K562 (cell line): ENCODE data around the gene DLST. TPM values are rescaled to one million over a fixed set of nuclear protein-coding genes. Genes with fewer than 3 reads are reported as not detected.

Experiments used
- ATAC-seq: fragments of 200-7000 bp; cut with Tn5 transposase; 3 replicates; pipeline ENCODE4 v1.9.1; 2020; ENCODE audit warnings: moderate library complexity
- BruUV-seq: library from RNA; stranded (reverse); fragments of 400-500 nt; replicated peaks from 2 replicates; lab custom pipeline; 2021; lab: Mats Ljungman, UMichigan
- CTCF ChIA-PET: fragments of 300-600 bp; formaldehyde crosslinking; extraction: SDS; loops from one replicate; lab custom pipeline; 2021; ENCODE audit warnings: low intra/inter-chr PET ratio; lab: Yijun Ruan, JAX
- POLR2A ChIA-PET: fragments of 300-600, 350-650 bp; sonication (Branson Sonifier 250); formaldehyde crosslinking; extraction: SDS; loops from one replicate; lab custom pipeline; 2021; ENCODE audit warnings: antibody characterized with exemption, inconsistent platforms; lab: Yijun Ruan, JAX
- DNase-seq, 4 experiments: peaks; one replicate each; pipeline versions ENCODE4 v3.0.0 to v3.0.0-alpha.2; 2011 to 2018; ENCODE audit warnings: low spot score in 3 of 4, mixed read lengths in 3 of 4; ENCODE audit errors: extremely low read depth in 1 of 4
- FAIRE-seq: peaks from 2 replicates; lab custom pipeline; 2011; peaks lifted over from hg19 to GRCh38; lab: Jason Lieb, UNC
- H2AFZ ChIP-seq: 2 replicates; pipeline ENCODE4 v1.6.0; 2011; ENCODE audit warnings: low read depth, low read length, control low read depth, inconsistent platforms
- H3K27ac ChIP-seq: fragments of 200-600 bp; 3 replicates; pipeline ENCODE4 v1.8.0; 2011; ENCODE audit warnings: low read depth, mild to moderate bottlenecking, control low read depth, inconsistent platforms, low read length, moderate library complexity, mixed read lengths; ENCODE audit errors: extremely low read depth
- H3K27me3 ChIP-seq, 2 experiments: fragments of 300-600 bp in 1 of 2; 2 replicates in 1 of 2; 3 replicates in 1 of 2; pipeline versions ENCODE4 v1.6.0 to v1.8.0; 2011; ENCODE audit warnings: inconsistent platforms in 2 of 2, low read length in 2 of 2, mild to moderate bottlenecking in 1 of 2, mixed read lengths in 1 of 2, moderate library complexity in 1 of 2; ENCODE audit not compliant: control insufficient read depth in 2 of 2, insufficient read depth in 2 of 2
- H3K36me3 ChIP-seq: fragments of 300-600 bp; 3 replicates; pipeline ENCODE4 v1.8.0; 2011; ENCODE audit warnings: mild to moderate bottlenecking, low read length, inconsistent platforms; ENCODE audit not compliant: control insufficient read depth, insufficient read depth
- H3K4me1 ChIP-seq, 2 experiments: fragments of 200-600 bp in 1 of 2; replicated peaks in 1 of 2; 2 replicates in 1 of 2; 3 replicates in 1 of 2; pipeline versions ENCODE4 v1.5.1 to v1.8.0; 2011; ENCODE audit warnings: inconsistent platforms in 2 of 2, low read length in 2 of 2, mild to moderate bottlenecking in 1 of 2, mixed read lengths in 1 of 2, moderate library complexity in 1 of 2; ENCODE audit not compliant: control insufficient read depth in 2 of 2, insufficient read depth in 2 of 2
- H3K4me2 ChIP-seq: 2 replicates; pipeline ENCODE4 v1.6.1; 2011; ENCODE audit warnings: low read length, control low read depth, inconsistent platforms, mixed read lengths; ENCODE audit not compliant: insufficient read depth
- H3K4me3 ChIP-seq: fragments of 200-600 bp; sonication (generic), shearing (Covaris generic); 2 replicates; pipeline ENCODE4 v1.5.1; 2016; ENCODE audit warnings: control low read depth, inconsistent platforms
- H3K79me2 ChIP-seq: fragments of 200-600 bp; 3 replicates; pipeline ENCODE4 v1.8.0; 2011; ENCODE audit warnings: low read length, inconsistent platforms; ENCODE audit not compliant: control insufficient read depth, insufficient read depth
- H3K9ac ChIP-seq, 2 experiments: 2 replicates each; pipeline versions ENCODE4 v1.6.0 to v1.6.1; 2011; ENCODE audit warnings: low read depth in 2 of 2, low read length in 2 of 2, control low read depth in 1 of 2, inconsistent platforms in 1 of 2, mild to moderate bottlenecking in 1 of 2, mixed read lengths in 1 of 2; ENCODE audit not compliant: insufficient read depth in 1 of 2
- H3K9me1 ChIP-seq: one replicate; pipeline ENCODE4 v1.6.0; 2011; ENCODE audit warnings: inconsistent platforms, mild to moderate bottlenecking, low read length, moderate library complexity; ENCODE audit not compliant: control insufficient read depth, insufficient read depth
- H3K9me3 ChIP-seq: replicated peaks from 2 replicates; pipeline ENCODE4 v1.5.1; 2011; ENCODE audit warnings: low read depth, low read length, inconsistent platforms; ENCODE audit not compliant: control insufficient read depth, insufficient read depth
- H4K20me1 ChIP-seq: replicated peaks from 2 replicates; pipeline ENCODE4 v1.6.1; 2011; ENCODE audit warnings: low read length, inconsistent platforms, mixed read lengths; ENCODE audit not compliant: control insufficient read depth, insufficient read depth
- C11orf30 ChIP-seq: fragments of 450-650 bp; IDR thresholded peaks from 2 replicates; pipeline ENCODE4 v1.6.1; 2016; ENCODE audit warnings: low read depth, mild to moderate bottlenecking
- CBX3 ChIP-seq, 2 experiments: IDR thresholded peaks; 1 replicate in 1 of 2; 2 replicates in 1 of 2; pipeline ENCODE4 v1.6.1; 2012; ENCODE audit warnings: inconsistent platforms in 2 of 2, low read length in 2 of 2, borderline replicate concordance in 1 of 2, control low read depth in 1 of 2
- FOXA3 ChIP-seq, 2 experiments: fragments of 450-650 bp in 1 of 2; sonication (generic) in 1 of 2; formaldehyde crosslinking; IDR thresholded peaks in 1 of 2; conservative IDR thresholded peaks in 1 of 2; 2 replicates each; pipeline versions ENCODE4 v1.4.0 to v1.8.0; 2020 to 2022; ENCODE audit warnings: mild to moderate bottlenecking in 2 of 2, missing genetic modification reagents in 1 of 2
- HDAC6 ChIP-seq: IDR thresholded peaks from 2 replicates; pipeline ENCODE4 v1.6.1; 2012; ENCODE audit warnings: low read depth, mild to moderate bottlenecking, control low read depth, inconsistent platforms, low read length, moderate library complexity
- IFI16 ChIP-seq: fragments of 250-450 bp; sonication (Bioruptor Pico); IDR thresholded peaks from 2 replicates; pipeline ENCODE4 v2.1.2; 2022; ENCODE audit warnings: mild to moderate bottlenecking, inconsistent platforms
- KHSRP ChIP-seq: fragments of 450-650 bp; IDR thresholded peaks from 2 replicates; pipeline ENCODE4 v1.6.1; 2017
- MED1 ChIP-seq: sonication (generic); formaldehyde crosslinking; IDR thresholded peaks from 2 replicates; pipeline ENCODE4 v1.8.1; 2023; ENCODE audit warnings: missing genetic modification reagents, borderline replicate concordance
- MEF2A ChIP-seq: IDR thresholded peaks from 2 replicates; pipeline ENCODE4 v1.6.1; 2011; ENCODE audit warnings: low read depth, mild to moderate bottlenecking, low read length, moderate library complexity; ENCODE audit not compliant: control insufficient read depth
- MEF2D ChIP-seq: conservative IDR thresholded peaks from 2 replicates; pipeline ENCODE4 v1.6.1; 2016; ENCODE audit warnings: low read depth, missing genetic modification characterization, missing compliant biosample characterization
- RBM22 ChIP-seq: fragments of 200-400 bp; formaldehyde crosslinking; IDR thresholded peaks from 2 replicates; pipeline ENCODE4 v1.6.1; 2018; ENCODE audit warnings: low read length, low read depth; ENCODE audit not compliant: poor library complexity, severe bottlenecking
- RCOR1 ChIP-seq, 2 experiments: IDR thresholded peaks; 2 replicates each; pipeline ENCODE4 v1.6.1; 2012; ENCODE audit warnings: low read depth in 2 of 2, low read length in 2 of 2, borderline replicate concordance in 1 of 2, improper control_type of control experiment in 1 of 2
- TCF7 ChIP-seq: sonication (generic); IDR thresholded peaks from 2 replicates; pipeline ENCODE4 v1.6.1; 2016; ENCODE audit warnings: antibody characterized with exemption, borderline replicate concordance
- ZBED1 ChIP-seq: IDR thresholded peaks from 2 replicates; pipeline ENCODE4 v1.6.1; 2014
- ZNF143 ChIP-seq: sonication (generic); formaldehyde crosslinking; IDR thresholded peaks from 2 replicates; pipeline ENCODE4 v1.9.0; 2022; ENCODE audit warnings: mild to moderate bottlenecking, missing genetic modification reagents
- ZNF24 ChIP-seq: fragments of 450-650 bp; IDR thresholded peaks from 2 replicates; pipeline ENCODE4 v1.6.1; 2016
- WGBS: fragments of 100-300 bp; shearing (Covaris generic); methylation state at CpG from one replicate; pipeline ENCODE4 v1.1.6; 2016; ENCODE audit warnings: low coverage, mixed read lengths; ENCODE audit not compliant: insufficient coverage; ENCODE audit errors: missing lambda C conversion rate; 5-methylcytosine and 5-hydroxymethylcytosine counted together
- in situ Hi-C: fragments of 300-500 bp; cut with MboI; formaldehyde crosslinking; loops from 4 replicates; pipeline ENCODE4 v1.15.0; 2018; ENCODE audit warnings: inconsistent platforms, mixed read lengths
- intact Hi-C: fragments of 100-400 bp; cut with micrococcal nuclease; formaldehyde crosslinking; loops from 2 replicates; pipeline ENCODE4 v1.14.2; 2022
- polyA plus RNA-seq, 8 experiments: library from polyadenylated mRNA; depleted of rRNA in 4 of 8; stranded (reverse) in 5 of 8; unstranded in 3 of 8; fragments of >200 nt; fragmentation: Nextera tagmentation in 2 of 8; fragmentation: Illumina TruSeq in 1 of 8; extraction: Ambion mirVana in 2 of 8; extraction: Trizol in 1 of 8; gene quantifications; 2 replicates each; pipeline versions ENCODE4 v1.2.1 to v1.2.3, GENCODE V29; 2011 to 2014; ENCODE audit warnings: inconsistent platforms in 1 of 8, missing spikeins in 1 of 8
- total RNA-seq, 7 experiments: library from RNA; depleted of rRNA in 6 of 7; stranded (reverse); fragments of >200 nt in 6 of 7; fragmentation: Illumina TruSeq in 2 of 7; extraction: Trizol in 2 of 7; gene quantifications; 2 replicates each; pipeline versions ENCODE4 v1.2.1 to v1.2.3, GENCODE V29; 2011 to 2021; ENCODE audit warnings: low replicate concordance in 1 of 7
- TF ChIP-seq, protein P1 (sequence below): fragments of 250-450 bp; sonication (Bioruptor Pico); IDR thresholded peaks from 2 replicates; pipeline ENCODE4 v1.8.0; 2022; ENCODE audit warnings: inconsistent platforms, mild to moderate bottlenecking, moderate library complexity, borderline replicate concordance
- TF ChIP-seq, protein P2 (sequence below): sonication (generic); formaldehyde crosslinking; IDR thresholded peaks from 2 replicates; pipeline ENCODE4 v1.8.0; 2022; ENCODE audit warnings: missing genetic modification reagents, mild to moderate bottlenecking, borderline replicate concordance
- TF ChIP-seq, protein P3 (sequence below): fragments of 250-450 bp; sonication (Bioruptor Pico); IDR thresholded peaks from 2 replicates; pipeline ENCODE4 v1.6.1; 2021; ENCODE audit warnings: mild to moderate bottlenecking

DLST gene
- total and polyA plus RNA-seq, 9 of the 15 experiments (the other 6 are each of a cell fraction or from before 2014, with no cell fraction given) = 3.0 to 73.7 (median 45.4) TPM

DNA sequence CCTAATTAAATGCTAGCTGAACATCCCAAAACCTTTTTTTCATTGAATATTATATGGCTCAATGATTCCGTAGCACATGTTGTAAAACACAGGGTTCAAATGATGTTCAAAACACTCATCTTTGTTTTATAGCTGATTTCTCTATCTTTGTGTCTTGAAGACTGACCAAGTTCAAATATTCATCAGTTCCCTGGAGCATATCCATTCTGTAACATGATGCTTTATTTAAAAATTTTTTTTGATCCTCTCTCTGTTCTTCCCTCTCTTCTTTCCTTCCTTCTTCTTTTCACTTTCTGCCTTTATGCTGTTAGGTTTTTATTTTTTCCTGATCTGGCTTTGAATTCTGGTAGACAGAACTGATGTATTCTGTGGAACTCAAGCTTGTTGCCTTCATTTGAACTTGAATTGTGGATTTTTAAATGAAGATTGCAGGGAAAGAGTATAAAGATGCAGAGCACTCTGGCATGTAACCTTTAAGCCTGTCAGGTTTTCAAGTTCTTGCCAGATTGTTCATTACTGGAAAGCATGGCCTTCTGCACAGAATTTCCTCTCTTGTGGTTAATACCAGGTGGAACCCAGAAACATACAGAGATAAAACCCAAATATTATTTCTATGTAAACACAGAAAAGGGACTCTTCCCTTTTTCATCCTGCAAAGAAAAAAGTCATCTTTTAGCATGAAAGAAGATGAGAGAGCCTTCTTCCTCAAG, 45.3 kb upstream of the DLST start:
- no peaks in the 10 kb centered on the region for H3K4me1 ChIP-seq
- DNase-seq = no peak
- no peaks in the 10 kb centered on the region for H4K20me1 ChIP-seq
- POLR2A ChIA-PET = interaction anchor here (1.0 kb wide), 1 partner anchor 10 kb away, joined by 3 read pairs; no protein-coding TSS in a partner anchor
- H3K9me1 ChIP-seq = no peaks in the 10 kb centered on the region
- no peak for FAIRE-seq
- no peaks in the 10 kb centered on the region for H3K79me2 ChIP-seq
- no peaks in the 10 kb centered on the region for H3K9me3 ChIP-seq
- no peak overlapping the region for H3K4me2 ChIP-seq
- H3K9ac ChIP-seq = no peak overlapping the region
- WGBS = 100% methylated on average over 1 of the region's 1 CpG
- no peak for ATAC-seq
- peaks cover 33% of the 10 kb centered on the region; the same call in 2 of the 3 replicates for H3K36me3 ChIP-seq
- no peak overlapping the region for H2AFZ ChIP-seq
- H3K27me3 ChIP-seq = no peaks in the 10 kb centered on the region
- TF ChIP-seq MEF2A (no peak), MED1 (no peak), KHSRP (no peak), ZNF24 (no peak), IFI16 (CRISPR knock-in tag) (no peak), TCF7 (no peak), CBX3 (IDR thresholded peaks at IDR 0.05; ENCODE audit: borderline replicate concordance in 1 of 2, low read length in 2 of 2) (no peak), HDAC6 (no peak), MEF2D (tag) (no peak), FOXA3 (CRISPR knock-in tag; conservative IDR thresholded peaks at IDR 0.05 in 1 of 2, IDR thresholded peaks at IDR 0.05 in 1 of 2) (no peak), RCOR1 (IDR thresholded peaks at IDR 0.05; ENCODE audit: borderline replicate concordance in 1 of 2, low read depth in 2 of 2, low read length in 2 of 2) (no peak), C11orf30 (no peak), ZBED1 (no peak), RBM22 (no peak), ZNF143 (CRISPR knock-in tag) (no peak)
- TF ChIP-seq, protein P1, sequence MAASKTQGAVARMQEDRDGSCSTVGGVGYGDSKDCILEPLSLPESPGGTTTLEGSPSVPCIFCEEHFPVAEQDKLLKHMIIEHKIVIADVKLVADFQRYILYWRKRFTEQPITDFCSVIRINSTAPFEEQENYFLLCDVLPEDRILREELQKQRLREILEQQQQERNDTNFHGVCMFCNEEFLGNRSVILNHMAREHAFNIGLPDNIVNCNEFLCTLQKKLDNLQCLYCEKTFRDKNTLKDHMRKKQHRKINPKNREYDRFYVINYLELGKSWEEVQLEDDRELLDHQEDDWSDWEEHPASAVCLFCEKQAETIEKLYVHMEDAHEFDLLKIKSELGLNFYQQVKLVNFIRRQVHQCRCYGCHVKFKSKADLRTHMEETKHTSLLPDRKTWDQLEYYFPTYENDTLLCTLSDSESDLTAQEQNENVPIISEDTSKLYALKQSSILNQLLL (CRISPR knock-in tag) = no peak
- TF ChIP-seq, protein P2, sequence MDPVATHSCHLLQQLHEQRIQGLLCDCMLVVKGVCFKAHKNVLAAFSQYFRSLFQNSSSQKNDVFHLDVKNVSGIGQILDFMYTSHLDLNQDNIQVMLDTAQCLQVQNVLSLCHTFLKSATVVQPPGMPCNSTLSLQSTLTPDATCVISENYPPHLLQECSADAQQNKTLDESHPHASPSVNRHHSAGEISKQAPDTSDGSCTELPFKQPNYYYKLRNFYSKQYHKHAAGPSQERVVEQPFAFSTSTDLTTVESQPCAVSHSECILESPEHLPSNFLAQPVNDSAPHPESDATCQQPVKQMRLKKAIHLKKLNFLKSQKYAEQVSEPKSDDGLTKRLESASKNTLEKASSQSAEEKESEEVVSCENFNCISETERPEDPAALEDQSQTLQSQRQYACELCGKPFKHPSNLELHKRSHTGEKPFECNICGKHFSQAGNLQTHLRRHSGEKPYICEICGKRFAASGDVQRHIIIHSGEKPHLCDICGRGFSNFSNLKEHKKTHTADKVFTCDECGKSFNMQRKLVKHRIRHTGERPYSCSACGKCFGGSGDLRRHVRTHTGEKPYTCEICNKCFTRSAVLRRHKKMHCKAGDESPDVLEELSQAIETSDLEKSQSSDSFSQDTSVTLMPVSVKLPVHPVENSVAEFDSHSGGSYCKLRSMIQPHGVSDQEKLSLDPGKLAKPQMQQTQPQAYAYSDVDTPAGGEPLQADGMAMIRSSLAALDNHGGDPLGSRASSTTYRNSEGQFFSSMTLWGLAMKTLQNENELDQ (CRISPR knock-in tag) = no peak
- TF ChIP-seq, protein P3, sequence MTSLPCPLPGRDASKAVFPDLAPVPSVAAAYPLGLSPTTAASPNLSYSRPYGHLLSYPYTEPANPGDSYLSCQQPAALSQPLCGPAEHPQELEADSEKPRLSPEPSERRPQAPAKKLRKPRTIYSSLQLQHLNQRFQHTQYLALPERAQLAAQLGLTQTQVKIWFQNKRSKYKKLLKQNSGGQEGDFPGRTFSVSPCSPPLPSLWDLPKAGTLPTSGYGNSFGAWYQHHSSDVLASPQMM (CRISPR knock-in tag) = no peak
- TF ChIP-seq, all 486 proteins: peak for 0
- in situ Hi-C loops = no loop called here
- Histone ChIP-seq H3K4me3 (no peak overlapping the region), H3K27ac (no peak overlapping the region)
- CTCF ChIA-PET = no interaction called here
- intact Hi-C loops = no loop called here
- no TSS peak for BruUV-seq
